Body of pancreas (tissue), 4 donors: Measurements from ENCODE around the gene SLC23A3. TPM values are rescaled to one million over a fixed set of nuclear protein-coding genes. Genes with fewer than 3 reads are reported as not detected.

ENCODE experiments used
- ATAC-seq: fragments of 150-250 bp; one replicate; pipeline ENCODE4 v1.9.1; 2016
- DNase-seq, 4 donors: peaks; one replicate each; pipeline ENCODE4 v3.0.0-alpha.2; 2019
- H3K27ac ChIP-seq, 4 donors: fragments of 200-600 bp; sonication (generic); 1 replicate in 3 of 4; 2 replicates in 1 of 4; pipeline versions ENCODE4 v1.5.1 to v1.6.1; 2016 to 2019; ENCODE audit warnings: mild to moderate bottlenecking in 1 of 4, mixed read lengths in 1 of 4, moderate library complexity in 1 of 4
- H3K27me3 ChIP-seq, 2 donors: fragments of 200-600 bp; sonication (generic); one replicate each; pipeline ENCODE4 v1.6.0; 2016; ENCODE audit warnings: mild to moderate bottlenecking in 1 of 2
- H3K36me3 ChIP-seq, 2 donors: fragments of 200-600 bp; sonication (generic); replicated peaks in 1 of 2; 2 replicates each; pipeline ENCODE4 v1.5.1; 2016; ENCODE audit warnings: low read depth in 2 of 2; ENCODE audit not compliant: insufficient read depth in 1 of 2
- H3K4me1 ChIP-seq: fragments of 200-600 bp; sonication (generic); one replicate; pipeline ENCODE4 v1.6.0; 2016
- H3K4me3 ChIP-seq, 2 donors: fragments of 200-600 bp; sonication (generic); 1 replicate in 1 of 2; 2 replicates in 1 of 2; pipeline ENCODE4 v1.5.1; 2016 to 2019
- H3K9me3 ChIP-seq, 3 donors: fragments of 200-600 bp; sonication (generic); 1 replicate in 2 of 3; 2 replicates in 1 of 3; pipeline ENCODE4 v1.5.1; 2016
- CTCF ChIP-seq, 7 experiments: fragments of 450-650 bp in 4 of 7; fragments of 200-600 bp in 3 of 7; sonication (generic) in 3 of 7; IDR thresholded peaks; one replicate each; pipeline ENCODE4 v1.5.1; 2016 to 2019; ENCODE audit warnings: antibody characterized with exemption in 7 of 7
- POLR2A ChIP-seq, 3 donors: fragments of 450-650 bp; IDR thresholded peaks; one replicate each; pipeline ENCODE4 v1.6.1; 2016; ENCODE audit warnings: antibody characterized with exemption in 3 of 3, mild to moderate bottlenecking in 2 of 3
- WGBS, 2 donors: methylation state at CpG; one replicate each; pipeline ENCODE4 v1.1.5; 2017; 5-methylcytosine and 5-hydroxymethylcytosine counted together
- intact Hi-C: fragments of 100-400 bp; cut with DNase I; formaldehyde crosslinking; loops from one replicate; pipeline ENCODE4 v1.15.1; 2023
- total RNA-seq, 2 donors: library from RNA; depleted of rRNA; stranded (reverse); fragments of >200 nt; gene quantifications; one replicate each; pipeline ENCODE4 v1.1.0, GENCODE V29; 2016

Gene SLC23A3
- total RNA-seq, 2 donors from 2014 or later: 3.1 to 8.2 TPM

- intact Hi-C loops: loop anchor here (10.0 kb wide), 1 partner anchor 46 kb away; the partner anchor contains the start of genes ANKZF1 and ATG9A
- H3K4me1 ChIP-seq: peaks cover 34% of the 10 kb centered on the region
- H3K27ac ChIP-seq: peak overlapping the region; percentile 96 to 100 (median 98)
- ATAC-seq (no peak), DNase-seq (peak; percentile 42 to 58 (median 50))
- H3K4me3 ChIP-seq: peak overlapping the region; percentile 23 to 74
- no peaks in the 10 kb centered on the region for H3K9me3 ChIP-seq
- no peaks in the 10 kb centered on the region for H3K27me3 ChIP-seq
- 2 to 10% methylated on average over 11 to 40 of the region's 45 CpGs for WGBS, 2 donors
- TF ChIP-seq CTCF (IDR thresholded peaks at IDR 0.05) (no peak), POLR2A (IDR thresholded peaks at IDR 0.05) (no peak)
- peaks cover 0 to 21% of the 10 kb centered on the region in 2 donors for H3K36me3 ChIP-seq
These were observed 8.7 kb upstream of the SLC23A3 start for GRCh38 chr2:219178377-219179175.

- peak in 6 of 7 experiments; percentile 15 to 54 (median 30) for TF ChIP-seq CTCF (IDR thresholded peaks at IDR 0.05)
- TF ChIP-seq POLR2A (IDR thresholded peaks at IDR 0.05): peak; percentile 94 to 98 (median 95)
- intact Hi-C loops: loop anchor here (10.0 kb wide), 1 partner anchor 47 kb away; the partner anchor contains the start of genes ANKZF1 and ATG9A
- ATAC-seq (peak; percentile 82), DNase-seq (peak; percentile 83 to 92 (median 88))
- Histone ChIP-seq H3K27ac (peak within 1 kb of the TSS; percentile 96 to 100 (median 98)), H3K9me3 (no peaks in the 10 kb centered on the region), H3K4me1 (peaks cover 34% of the 10 kb centered on the region), H3K4me3 (peak within 1 kb of the TSS; percentile 23 to 87), H3K36me3 (peaks cover 0 to 25% of the 10 kb centered on the region in 2 donors), H3K27me3 (no peaks in the 10 kb centered on the region)
- 0 to 1% methylated on average over 18 to 63 of the region's 67 CpGs for WGBS, 2 donors
These were observed 7.9 kb upstream of the SLC23A3 start, which contains the start of gene RETREG2 for GRCh38 chr2:219177552-219178376. Gene RETREG2 (plus strand): TSS chr2:219178275. CDS start chr2:219178353, 78 bp downstream.

GRCh38 chr2:219176818-219177551 lies 7.2 kb upstream of the SLC23A3 start, which contains the start of gene CNPPD1:
Gene CNPPD1 (minus strand): TSS chr2:219176925. CDS start chr2:219176828, 97 bp downstream.
- intact Hi-C loops: loop anchor here (10.0 kb wide), 1 partner anchor 48 kb away; the partner anchor contains the start of genes ANKZF1 and ATG9A
- Histone ChIP-seq H3K9me3 (no peaks in the 10 kb centered on the region), H3K27me3 (no peaks in the 10 kb centered on the region), H3K36me3 (peaks cover 0 to 23% of the 10 kb centered on the region in 2 donors), H3K4me3 (peak within 1 kb of the TSS; percentile 27 to 87), H3K27ac (peak within 1 kb of the TSS; percentile 96 to 100 (median 98)), H3K4me1 (peaks cover 34% of the 10 kb centered on the region)
- TF ChIP-seq POLR2A (IDR thresholded peaks at IDR 0.05) (peak; percentile 87 to 93 (median 91)), CTCF (IDR thresholded peaks at IDR 0.05) (peak in 1 of 7 experiments; percentile 12)
- peak; percentile 83 for ATAC-seq
- WGBS, 2 donors: 0% methylated on average over 14 to 63 of the region's 69 CpGs
- DNase-seq: peak; percentile 87 to 89 (median 88)
